ENCODE data around the gene RAB11A. TPM values are rescaled to one million over a fixed set of nuclear protein-coding genes. Genes with fewer than 3 reads are reported as not detected.

The RAB11A gene
- total and polyA plus RNA-seq, 2 donors (not counting 3 experiments of a cell fraction or from before 2014, with no cell fraction given): 239 to 250 TPM

DNA sequence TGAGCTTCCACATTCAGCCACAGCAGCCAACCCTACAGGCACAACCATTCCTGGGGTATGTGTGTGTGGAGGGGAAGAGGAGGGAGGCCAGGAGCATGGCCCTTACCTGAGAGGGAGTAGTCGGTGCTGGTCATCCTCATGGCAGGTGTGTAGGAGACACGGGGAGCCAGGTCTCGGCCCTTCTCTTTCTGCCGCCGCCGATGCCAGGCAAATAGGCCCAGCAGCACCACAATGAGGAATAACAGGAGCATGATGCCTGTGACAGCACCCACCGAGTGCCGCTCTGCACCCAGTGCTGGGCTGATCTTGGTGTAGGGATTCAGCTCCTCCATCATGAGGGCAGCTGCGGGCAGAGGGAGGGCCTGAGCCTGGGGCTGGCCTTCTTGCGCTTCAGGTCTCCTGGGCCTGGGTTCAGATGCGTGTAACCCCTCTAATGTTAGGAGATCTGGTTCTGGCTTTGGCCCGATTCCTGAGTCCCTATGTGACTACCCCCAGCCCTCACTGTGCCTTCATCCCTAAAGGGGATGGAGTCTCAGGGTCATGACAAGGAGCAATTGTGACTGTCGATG, 44.4 kb downstream of the RAB11A start:
- no TSS peak for BruUV-seq (replicated peaks)
- no peaks in the 10 kb centered on the region for H3K27me3 ChIP-seq (ENCODE audit: control insufficient read depth in 2 of 2, insufficient read depth in 2 of 2, low read length in 2 of 2)
- H3K4me3 ChIP-seq (replicated peaks in 1 of 3; ENCODE audit: insufficient read depth in 1 of 3, low read depth in 1 of 3, low read length in 3 of 3): no peak overlapping the region
- H2AFZ ChIP-seq (ENCODE audit: low read depth, low read length): no peak overlapping the region
- intact Hi-C loops (cut with micrococcal nuclease) (loop anchor here (10.0 kb wide), 1 partner anchor 371 kb away; no protein-coding TSS in a partner anchor), dilution Hi-C loops (cut with MboI; ENCODE audit: extremely low pct_ligation_motif_present, low sequenced_read_pairs) (no loop called here)
- CTCF ChIA-PET: interaction anchor here (0.9 to 1.6 kb wide), 2 partner anchors 8 to 57 kb away, joined by 3 read pairs; no protein-coding TSS in a partner anchor
- no peak for DNase-seq (ENCODE audit: low read depth, low spot score)
- H3K9me1 ChIP-seq (replicated peaks; ENCODE audit: control insufficient read depth, extremely low read depth, insufficient read depth, low read length): no peaks in the 10 kb centered on the region
- H3K4me2 ChIP-seq (ENCODE audit: insufficient read depth, low read length): no peak overlapping the region
- H3K9me3 ChIP-seq (replicated peaks; ENCODE audit: control insufficient read depth, insufficient read depth, low read length): no peaks in the 10 kb centered on the region
- FAIRE-seq: no peak
- no peaks in the 10 kb centered on the region for H3K4me1 ChIP-seq (ENCODE audit: control insufficient read depth, extremely low read depth, insufficient read depth, low read length)
- H4K20me1 ChIP-seq (replicated peaks; ENCODE audit: control insufficient read depth, extremely low read depth, insufficient read depth, low read length): no peaks in the 10 kb centered on the region
- no peaks in the 10 kb centered on the region for H3K79me2 ChIP-seq (ENCODE audit: control insufficient read depth, insufficient read depth, low read length)
- TF ChIP-seq GATA2 (IDR thresholded peaks at IDR 0.05; ENCODE audit: insufficient read depth, insufficient read length, low read depth, low read length) (no peak), MYC (IDR thresholded peaks at IDR 0.05; ENCODE audit: low read depth, low read length) (no peak), FOS (IDR thresholded peaks at IDR 0.05; ENCODE audit: borderline replicate concordance, insufficient read depth, low read length) (no peak), POLR2AphosphoS5 (IDR thresholded peaks at IDR 0.05; ENCODE audit: insufficient read depth, low read depth, low read length) (no peak), JUN (IDR thresholded peaks at IDR 0.05; ENCODE audit: borderline replicate concordance, insufficient read depth, insufficient read length, low read depth) (no peak), EZH2 (IDR thresholded peaks at IDR 0.05; ENCODE audit: borderline replicate concordance, low read depth, low read length, severe bottlenecking) (no peak), POLR2A (IDR thresholded peaks at IDR 0.05; ENCODE audit: low read depth, low read length) (no peak)
- TF ChIP-seq, protein P1, sequence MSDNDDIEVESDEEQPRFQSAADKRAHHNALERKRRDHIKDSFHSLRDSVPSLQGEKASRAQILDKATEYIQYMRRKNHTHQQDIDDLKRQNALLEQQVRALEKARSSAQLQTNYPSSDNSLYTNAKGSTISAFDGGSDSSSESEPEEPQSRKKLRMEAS (IDR thresholded peaks at IDR 0.05; ENCODE audit: insufficient read depth, insufficient read length): no peak
- TF ChIP-seq, protein P2, sequence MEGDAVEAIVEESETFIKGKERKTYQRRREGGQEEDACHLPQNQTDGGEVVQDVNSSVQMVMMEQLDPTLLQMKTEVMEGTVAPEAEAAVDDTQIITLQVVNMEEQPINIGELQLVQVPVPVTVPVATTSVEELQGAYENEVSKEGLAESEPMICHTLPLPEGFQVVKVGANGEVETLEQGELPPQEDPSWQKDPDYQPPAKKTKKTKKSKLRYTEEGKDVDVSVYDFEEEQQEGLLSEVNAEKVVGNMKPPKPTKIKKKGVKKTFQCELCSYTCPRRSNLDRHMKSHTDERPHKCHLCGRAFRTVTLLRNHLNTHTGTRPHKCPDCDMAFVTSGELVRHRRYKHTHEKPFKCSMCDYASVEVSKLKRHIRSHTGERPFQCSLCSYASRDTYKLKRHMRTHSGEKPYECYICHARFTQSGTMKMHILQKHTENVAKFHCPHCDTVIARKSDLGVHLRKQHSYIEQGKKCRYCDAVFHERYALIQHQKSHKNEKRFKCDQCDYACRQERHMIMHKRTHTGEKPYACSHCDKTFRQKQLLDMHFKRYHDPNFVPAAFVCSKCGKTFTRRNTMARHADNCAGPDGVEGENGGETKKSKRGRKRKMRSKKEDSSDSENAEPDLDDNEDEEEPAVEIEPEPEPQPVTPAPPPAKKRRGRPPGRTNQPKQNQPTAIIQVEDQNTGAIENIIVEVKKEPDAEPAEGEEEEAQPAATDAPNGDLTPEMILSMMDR (IDR thresholded peaks at IDR 0.05; ENCODE audit: extremely low read depth in 1 of 2, insufficient read depth in 1 of 2, low read depth in 1 of 2, low read length in 2 of 2): no peak
- no peak overlapping the region for H3K27ac ChIP-seq (ENCODE audit: insufficient read depth, low read depth, low read length)
- H3K36me3 ChIP-seq (ENCODE audit: control insufficient read depth in 2 of 2, extremely low read depth in 1 of 2, insufficient read depth in 2 of 2, low read length in 2 of 2): peaks cover 0 to 21% of the 10 kb centered on the region in 2 experiments
- no peak overlapping the region for H3K9ac ChIP-seq (replicated peaks; ENCODE audit: extremely low read depth, insufficient read depth, low read length)
- POLR2A ChIA-PET: no interaction called here

Measured in endothelial cell of umbilical vein (primary cell).